Mammary epithelial cell (primary cell): ENCODE results near the gene LPP.

ENCODE experiments used
- CTCF ChIP-seq, 2 donors: IDR thresholded peaks in 1 of 2; conservative IDR thresholded peaks in 1 of 2; 2 replicates each; pipeline ENCODE4 v1.5.1; 2011 to 2012; ENCODE audit warnings: inconsistent platforms in 2 of 2, low read length in 2 of 2, mild to moderate bottlenecking in 2 of 2, control low read depth in 1 of 2, low read depth in 1 of 2; ENCODE audit not compliant: insufficient read depth in 1 of 2; ENCODE audit errors: extremely low read depth in 1 of 2
- EZH2 ChIP-seq: IDR thresholded peaks from 2 replicates; pipeline ENCODE4 v1.6.1; 2012; ENCODE audit warnings: low read length, inconsistent platforms, borderline replicate concordance

GRCh38 chr3:188229177-188229576 is 75.2 kb downstream of the LPP start:
- TF ChIP-seq CTCF (conservative IDR thresholded peaks at IDR 0.05 in 1 of 2, IDR thresholded peaks at IDR 0.05 in 1 of 2; ENCODE audit: extremely low read depth in 1 of 2, insufficient read depth in 1 of 2, low read depth in 1 of 2, low read length in 2 of 2) = no peak
- no peak for TF ChIP-seq EZH2
